Loucy (cell line): Measurements from ENCODE around the gene RHBDL3.

Experiments
- EZH2phosphoT487 ChIP-seq: fragments of 200-600 bp; IDR thresholded peaks from 2 replicates; pipeline ENCODE4 v1.6.1; 2018; ENCODE audit warnings: antibody characterized with exemption, mild to moderate bottlenecking, moderate library complexity, borderline replicate concordance
- TF ChIP-seq, protein P1 (sequence below): fragments of 200-600 bp; sonication (generic); conservative IDR thresholded peaks from 2 replicates; pipeline ENCODE4 v1.5.1; 2014; ENCODE audit warnings: mild to moderate bottlenecking, antibody characterized with exemption, low read length

GRCh38 chr17:32222621-32223020 lies 43.0 kb upstream of the RHBDL3 start:
- TF ChIP-seq, protein P1, sequence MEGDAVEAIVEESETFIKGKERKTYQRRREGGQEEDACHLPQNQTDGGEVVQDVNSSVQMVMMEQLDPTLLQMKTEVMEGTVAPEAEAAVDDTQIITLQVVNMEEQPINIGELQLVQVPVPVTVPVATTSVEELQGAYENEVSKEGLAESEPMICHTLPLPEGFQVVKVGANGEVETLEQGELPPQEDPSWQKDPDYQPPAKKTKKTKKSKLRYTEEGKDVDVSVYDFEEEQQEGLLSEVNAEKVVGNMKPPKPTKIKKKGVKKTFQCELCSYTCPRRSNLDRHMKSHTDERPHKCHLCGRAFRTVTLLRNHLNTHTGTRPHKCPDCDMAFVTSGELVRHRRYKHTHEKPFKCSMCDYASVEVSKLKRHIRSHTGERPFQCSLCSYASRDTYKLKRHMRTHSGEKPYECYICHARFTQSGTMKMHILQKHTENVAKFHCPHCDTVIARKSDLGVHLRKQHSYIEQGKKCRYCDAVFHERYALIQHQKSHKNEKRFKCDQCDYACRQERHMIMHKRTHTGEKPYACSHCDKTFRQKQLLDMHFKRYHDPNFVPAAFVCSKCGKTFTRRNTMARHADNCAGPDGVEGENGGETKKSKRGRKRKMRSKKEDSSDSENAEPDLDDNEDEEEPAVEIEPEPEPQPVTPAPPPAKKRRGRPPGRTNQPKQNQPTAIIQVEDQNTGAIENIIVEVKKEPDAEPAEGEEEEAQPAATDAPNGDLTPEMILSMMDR: no peak
- no peak for TF ChIP-seq EZH2phosphoT487
